Measurements from ENCODE around the gene COL20A1.

COL20A1 gene

DNA sequence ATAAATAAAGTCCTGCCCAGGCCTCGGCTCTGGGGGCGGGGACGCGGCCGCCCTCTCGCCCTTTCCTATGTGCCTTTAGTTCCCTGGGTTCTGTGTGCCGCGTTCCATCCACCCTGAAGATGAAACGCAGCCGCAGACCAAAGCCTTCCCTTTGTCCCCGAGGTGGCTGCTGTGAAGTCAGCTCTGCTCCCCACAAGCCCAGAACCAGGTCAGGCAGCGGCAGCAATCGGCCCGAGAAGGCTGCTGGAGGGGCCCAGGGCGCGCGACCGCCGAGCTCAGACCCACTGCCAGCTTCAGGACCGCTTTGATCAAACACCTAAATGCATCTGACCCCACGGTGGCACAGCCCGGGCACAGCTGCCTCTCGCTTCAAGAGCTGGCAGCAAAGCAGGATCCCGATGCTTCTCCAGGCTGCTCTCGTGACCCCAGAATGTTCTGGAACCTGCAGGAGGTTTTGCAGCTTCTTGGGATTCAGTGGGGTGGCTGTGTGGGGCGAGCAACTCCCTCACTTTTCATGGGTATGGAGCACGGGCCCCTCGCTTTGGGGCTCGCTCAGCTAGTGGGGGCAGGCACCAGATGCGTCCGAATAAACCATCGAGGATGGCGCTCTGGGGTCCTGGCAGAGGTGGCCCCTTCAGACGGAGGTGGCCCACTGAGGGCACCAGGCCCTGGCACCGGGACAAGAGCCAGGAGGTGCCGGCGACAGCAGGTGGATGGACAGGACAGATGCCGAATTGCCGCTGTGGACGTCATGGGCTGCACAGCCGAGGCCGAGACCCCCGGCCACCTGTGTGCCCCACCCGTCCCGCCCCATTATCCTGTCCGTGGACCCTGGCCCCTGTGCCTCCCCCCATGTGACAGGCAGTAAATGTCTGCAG lies 55.2 kb downstream of the COL20A1 start:
- no peak overlapping the region for H3K4me3 ChIP-seq (ENCODE audit: low read depth, low read length)
- DNase-seq (ENCODE audit: low read depth) = no peak
- TF ChIP-seq, protein P1, sequence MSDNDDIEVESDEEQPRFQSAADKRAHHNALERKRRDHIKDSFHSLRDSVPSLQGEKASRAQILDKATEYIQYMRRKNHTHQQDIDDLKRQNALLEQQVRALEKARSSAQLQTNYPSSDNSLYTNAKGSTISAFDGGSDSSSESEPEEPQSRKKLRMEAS (IDR thresholded peaks at IDR 0.05; ENCODE audit: low read depth, low read length) = no peak
- TF ChIP-seq MYC (IDR thresholded peaks at IDR 0.05; ENCODE audit: low read depth, low read length) (no peak), CTCF (IDR thresholded peaks at IDR 0.05; ENCODE audit: low read depth, low read length) (no peak), POLR2A (IDR thresholded peaks at IDR 0.05; ENCODE audit: extremely low read depth, insufficient read length) (no peak)

GRCh38 chr20:63348828-63349515 lies 56.0 kb downstream of the COL20A1 start:
- no peak overlapping the region for H3K4me3 ChIP-seq (ENCODE audit: low read depth, low read length)
- TF ChIP-seq MYC (IDR thresholded peaks at IDR 0.05; ENCODE audit: low read depth, low read length) = no peak
- TF ChIP-seq POLR2A (IDR thresholded peaks at IDR 0.05; ENCODE audit: extremely low read depth, insufficient read length) = no peak
- TF ChIP-seq, protein P1 (IDR thresholded peaks at IDR 0.05; ENCODE audit: low read depth, low read length) = no peak
- no peak for TF ChIP-seq CTCF (IDR thresholded peaks at IDR 0.05; ENCODE audit: low read depth, low read length)
- DNase-seq (ENCODE audit: low read depth) = no peak

- H3K4me3 ChIP-seq (ENCODE audit: low read depth, low read length) = no peak overlapping the region
- TF ChIP-seq CTCF (IDR thresholded peaks at IDR 0.05; ENCODE audit: low read depth, low read length) (no peak), MYC (IDR thresholded peaks at IDR 0.05; ENCODE audit: low read depth, low read length) (no peak), POLR2A (IDR thresholded peaks at IDR 0.05; ENCODE audit: extremely low read depth, insufficient read length) (no peak)
- TF ChIP-seq, protein P1 (IDR thresholded peaks at IDR 0.05; ENCODE audit: low read depth, low read length) = no peak
- no peak for DNase-seq (ENCODE audit: low read depth)
Measured at GRCh38 chr20:63349516-63349895, 56.5 kb downstream of the COL20A1 start.

DNA sequence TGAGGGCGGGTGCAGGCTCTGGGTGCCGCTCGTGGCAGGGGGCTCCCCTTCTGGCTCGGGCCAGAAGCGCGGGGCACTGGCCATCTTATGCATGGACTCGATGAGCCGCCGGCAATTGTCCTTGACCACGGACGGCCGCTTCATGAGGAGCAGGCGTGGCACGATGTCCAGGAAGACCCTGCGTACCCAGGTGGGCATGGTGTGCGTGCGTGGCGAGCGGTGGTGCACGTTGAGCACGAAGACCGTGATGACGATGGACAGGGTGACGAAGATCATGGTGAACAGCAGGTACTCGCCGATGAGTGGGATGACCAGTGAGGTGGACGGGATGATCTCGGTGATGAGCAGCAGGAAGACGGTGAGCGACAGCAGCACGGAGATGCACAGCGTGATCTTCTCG lies 57.2 kb downstream of the COL20A1 start:
- DNase-seq (ENCODE audit: low read depth) = no peak
- H3K4me3 ChIP-seq (ENCODE audit: low read depth, low read length) = no peak overlapping the region
- TF ChIP-seq CTCF (IDR thresholded peaks at IDR 0.05; ENCODE audit: low read depth, low read length) (no peak), POLR2A (IDR thresholded peaks at IDR 0.05; ENCODE audit: extremely low read depth, insufficient read length) (no peak), MYC (IDR thresholded peaks at IDR 0.05; ENCODE audit: low read depth, low read length) (no peak)
- TF ChIP-seq, protein P1 (IDR thresholded peaks at IDR 0.05; ENCODE audit: low read depth, low read length) = no peak

DNA sequence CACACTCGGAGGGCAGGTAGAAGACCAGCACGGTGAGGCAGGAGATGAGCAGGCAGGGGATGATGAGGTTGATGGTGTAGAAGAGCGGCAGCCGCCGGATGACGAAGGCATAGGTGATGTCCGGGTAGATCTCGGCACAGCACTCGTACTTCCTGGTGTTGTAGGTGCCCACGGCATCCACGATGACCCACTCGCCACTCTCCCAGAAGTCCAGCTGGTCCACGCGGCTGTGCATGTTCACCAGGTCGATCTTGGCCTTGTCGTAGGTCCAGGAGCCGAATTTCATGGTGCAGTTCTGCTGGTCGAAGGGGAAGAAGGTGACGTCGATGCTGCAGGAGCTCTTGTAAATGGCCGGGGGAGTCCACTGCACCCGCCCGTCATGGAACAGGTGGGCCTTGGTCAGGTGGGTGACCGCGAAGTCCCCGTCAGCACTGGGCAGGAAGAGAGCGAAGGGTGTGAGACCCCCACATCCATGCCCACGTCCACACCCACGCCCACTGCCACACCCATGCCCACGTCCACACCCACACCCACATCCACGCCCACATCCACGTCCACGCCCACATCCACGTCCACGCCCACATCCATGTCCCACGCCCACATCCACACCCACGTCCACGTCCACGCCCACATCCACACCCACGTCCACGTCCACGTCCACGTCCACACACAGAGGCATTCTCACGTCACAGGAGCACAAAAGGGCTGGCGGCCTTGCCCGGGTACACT lies 57.8 kb downstream of the COL20A1 start:
- no peak for TF ChIP-seq MYC (IDR thresholded peaks at IDR 0.05; ENCODE audit: low read depth, low read length)
- no peak for TF ChIP-seq POLR2A (IDR thresholded peaks at IDR 0.05; ENCODE audit: extremely low read depth, insufficient read length)
- TF ChIP-seq CTCF (IDR thresholded peaks at IDR 0.05; ENCODE audit: low read depth, low read length) = no peak
- DNase-seq (ENCODE audit: low read depth) = no peak
- no peak overlapping the region for H3K4me3 ChIP-seq (ENCODE audit: low read depth, low read length)

Measured in NB4 (cell line).